Stimulated activated CD4-positive, alpha-beta T cell treated with anti-CD3 and anti-CD28 coated beads, Interleukin-12 subunit alpha, Interleukin-12 subunit beta, amount 100 ng/mL, for 4 hours (primary cell): Measurements from ENCODE around the gene ADAMTS17.

Source experiments
- DNase-seq: peaks from one replicate; pipeline ENCODE4 v3.0.0-alpha.2; 2020

ADAMTS17 gene

DNA sequence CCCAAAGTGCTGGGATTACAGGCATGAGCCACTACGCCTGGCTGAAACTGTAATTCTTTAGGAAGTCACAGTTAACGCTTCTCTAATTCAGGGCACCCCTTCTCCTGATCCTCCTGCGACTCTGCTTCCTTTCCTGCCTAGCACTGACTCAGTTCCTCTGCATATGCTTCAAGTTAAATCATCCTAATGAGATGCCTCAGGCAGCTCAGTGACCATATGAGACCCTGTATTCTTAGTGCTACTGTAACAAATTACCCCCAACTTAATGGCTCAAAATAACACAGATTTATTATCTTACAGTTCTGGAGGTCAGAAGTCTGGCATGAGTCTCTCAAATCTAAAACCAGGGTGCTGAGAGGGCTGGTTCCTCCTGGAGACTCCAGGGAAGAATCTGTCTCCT lies 336.8 kb downstream of the ADAMTS17 start:
- DNase-seq, result no peak

GRCh38 chr15:100002787-100003536 lies 338.8 kb downstream of the ADAMTS17 start:
- DNase-seq, result no peak

- no peak for DNase-seq
Measured at GRCh38 chr15:100002086-100002620, 339.6 kb downstream of the ADAMTS17 start.

- DNase-seq, result no peak
Measured at GRCh38 chr15:100001405-100001804, 340.4 kb downstream of the ADAMTS17 start.

- DNase-seq, result no peak
Measured at GRCh38 chr15:99999282-100000070, 342.3 kb downstream of the ADAMTS17 start.

DNA sequence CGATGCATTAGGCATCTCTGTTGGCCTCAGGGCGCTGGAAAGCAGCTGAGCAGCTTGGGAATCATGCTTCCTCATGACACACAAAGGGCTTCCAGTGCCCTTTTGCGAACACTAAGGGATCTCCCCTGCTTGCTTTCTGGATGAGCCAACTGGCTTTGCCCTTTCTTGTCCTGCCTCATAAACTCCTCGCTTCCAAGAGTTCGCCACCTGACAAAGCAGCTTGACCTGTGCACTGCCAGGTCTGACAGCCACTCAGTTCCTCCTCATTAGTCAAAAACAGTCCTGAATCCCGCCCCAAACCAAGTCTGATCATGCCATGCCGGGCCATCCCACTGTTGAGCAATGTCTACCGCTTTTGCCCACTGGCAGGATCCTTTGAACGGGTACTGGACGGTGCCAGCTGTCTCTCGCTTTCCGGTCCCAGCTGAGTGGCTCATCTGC lies 343.1 kb downstream of the ADAMTS17 start:
- no peak for DNase-seq

- DNase-seq, result no peak
Measured at GRCh38 chr15:99997112-99997651, 344.6 kb downstream of the ADAMTS17 start.

DNA sequence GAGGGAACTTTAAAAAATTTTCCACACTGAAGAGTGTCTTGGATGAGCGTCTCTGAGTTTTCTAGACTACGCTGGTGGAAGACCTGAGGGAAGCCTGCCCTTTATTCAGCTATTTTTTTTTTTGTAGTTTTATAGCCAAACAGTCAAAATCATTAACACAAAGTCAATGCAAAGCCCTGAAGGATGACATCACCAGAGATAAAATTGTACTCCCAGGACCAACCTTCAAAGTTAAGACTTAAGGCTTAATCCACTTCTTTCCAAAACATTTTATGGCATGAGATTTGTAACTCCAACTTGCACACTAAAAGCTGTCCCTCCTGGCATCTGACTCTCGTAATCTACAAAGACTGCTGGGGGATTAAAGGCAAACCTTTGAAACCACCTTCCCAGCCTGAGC lies 345.1 kb downstream of the ADAMTS17 start:
- no peak for DNase-seq

DNA sequence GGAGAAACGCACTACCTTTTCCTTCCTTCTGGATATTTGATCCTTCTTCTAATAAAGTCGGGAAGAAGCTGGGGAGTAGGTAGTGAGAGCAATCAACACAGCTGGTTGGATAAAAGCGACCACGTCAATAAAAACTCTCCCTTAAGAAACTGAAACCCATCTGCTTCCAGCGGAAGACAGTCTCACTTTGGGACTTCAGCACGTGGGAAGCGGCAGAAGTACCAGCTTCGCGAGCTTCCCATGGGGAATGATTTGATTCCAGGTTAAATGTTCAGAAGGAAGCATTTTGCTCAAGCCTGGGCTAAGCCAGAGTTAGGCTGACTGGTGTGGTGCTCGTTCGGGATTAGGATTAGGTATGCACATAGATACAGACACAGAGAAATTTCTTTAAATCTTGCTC lies 346.2 kb downstream of the ADAMTS17 start:
- no peak for DNase-seq

DNA sequence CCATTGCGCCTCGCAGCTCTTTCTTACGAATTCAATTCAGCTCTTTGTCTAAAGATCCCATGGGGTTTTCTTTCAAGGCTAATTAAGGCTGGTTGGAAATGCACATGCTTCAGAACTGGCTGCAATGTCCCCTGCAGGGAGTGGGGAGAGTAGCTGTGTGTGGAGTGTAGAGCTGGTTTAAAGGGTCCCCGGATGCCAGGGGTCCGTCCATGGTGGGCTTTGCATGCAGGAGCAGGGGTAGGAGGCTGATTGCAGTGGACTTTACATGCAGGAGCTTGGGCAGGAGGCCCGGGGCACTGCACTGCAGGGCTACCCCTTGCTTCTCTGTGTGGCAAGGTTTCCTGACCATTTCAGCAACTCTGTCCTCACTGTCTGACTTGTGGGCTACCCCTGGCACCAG lies 346.9 kb downstream of the ADAMTS17 start:
- no peak for DNase-seq

DNA sequence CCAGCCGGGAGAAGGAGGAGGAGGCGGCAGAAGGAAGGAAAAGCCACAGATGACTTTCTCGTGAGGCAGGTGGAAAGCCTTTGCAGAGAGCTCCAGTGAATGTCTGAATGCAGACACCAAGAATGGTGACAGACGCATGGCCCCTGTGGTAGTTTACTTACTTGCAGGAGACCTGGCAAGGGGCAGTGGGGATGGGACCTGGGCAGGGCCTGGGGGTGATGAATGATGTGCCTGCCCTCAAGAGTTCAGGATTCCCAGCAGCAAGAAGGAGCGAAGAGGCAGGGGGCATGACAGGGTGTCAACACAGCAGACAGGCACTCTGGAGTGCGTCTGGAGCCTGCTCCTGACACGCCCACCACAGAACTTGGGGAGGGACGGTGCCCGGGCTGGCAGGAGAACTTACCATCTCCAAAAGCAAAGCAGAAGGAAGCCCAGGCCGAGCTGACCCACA lies 348.1 kb downstream of the ADAMTS17 start:
- DNase-seq, result no peak

GRCh38 chr15:99993262-99993661 lies 348.5 kb downstream of the ADAMTS17 start:
- no peak for DNase-seq

- no peak for DNase-seq
Measured at GRCh38 chr15:99992611-99993231, 349.1 kb downstream of the ADAMTS17 start.

GRCh38 chr15:99989095-99989494 lies 352.7 kb downstream of the ADAMTS17 start:
- no peak for DNase-seq

GRCh38 chr15:99987701-99988100 lies 354.1 kb downstream of the ADAMTS17 start:
- no peak for DNase-seq

- DNase-seq, result no peak
Measured at GRCh38 chr15:99987119-99987506, 354.7 kb downstream of the ADAMTS17 start.

DNA sequence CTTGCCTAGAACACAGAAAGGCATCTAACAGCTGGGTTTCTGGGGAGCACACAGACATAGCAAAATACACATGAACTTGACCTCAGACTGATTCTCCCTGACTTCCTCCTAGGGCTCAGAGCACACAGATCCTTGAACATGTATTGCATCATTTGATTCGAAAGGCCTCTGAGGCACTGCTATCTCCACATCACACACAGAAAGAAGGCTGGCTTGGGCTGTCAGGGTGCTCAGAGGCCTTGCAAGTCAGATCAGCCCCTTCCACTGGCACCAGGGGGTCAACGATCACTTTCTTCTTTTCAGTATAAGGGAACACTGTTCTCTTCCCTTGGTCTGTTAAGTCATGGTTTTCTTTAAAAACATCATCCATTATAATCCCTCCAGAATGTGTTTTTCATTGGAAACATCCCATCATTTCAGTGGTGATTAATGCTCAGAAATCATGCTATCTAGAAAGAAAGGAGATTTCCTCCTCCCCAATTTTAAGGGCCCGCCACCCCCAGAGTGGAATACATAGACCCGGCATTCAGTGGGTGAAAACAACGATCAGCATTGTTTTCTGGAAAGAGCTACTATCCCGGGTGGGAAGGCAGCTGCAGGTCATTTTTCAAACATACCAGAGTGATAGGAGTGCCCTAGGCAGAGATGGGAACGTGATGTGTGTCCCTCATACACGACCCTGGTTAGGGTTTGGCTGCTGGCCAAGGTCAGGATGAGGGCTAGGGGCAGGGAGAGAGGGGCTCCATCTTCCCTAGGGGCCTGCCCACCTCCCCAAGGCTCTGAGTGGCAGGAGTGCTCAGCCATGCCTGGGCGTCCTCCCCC lies 355.3 kb downstream of the ADAMTS17 start:
- DNase-seq, result no peak

DNA sequence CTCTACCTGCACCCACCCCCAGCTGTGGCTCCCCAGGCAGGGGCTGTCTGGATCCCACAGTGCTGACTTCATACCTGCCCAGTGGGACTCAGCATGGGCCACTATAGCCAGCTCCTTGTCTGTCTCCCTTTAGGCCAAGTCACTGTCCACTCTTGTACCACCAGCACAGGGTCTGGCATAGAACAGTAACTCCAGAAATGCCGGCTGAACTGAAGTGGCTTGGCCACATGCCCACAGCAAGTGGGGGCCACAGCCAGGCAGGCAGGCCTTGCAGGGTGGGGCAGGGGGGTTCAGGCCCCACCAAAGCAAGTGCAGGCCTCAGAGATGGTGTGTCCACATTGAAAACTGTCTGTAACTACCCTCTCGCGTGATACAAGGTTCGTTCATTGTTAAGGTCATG lies 355.9 kb downstream of the ADAMTS17 start:
- no peak for DNase-seq

- no peak for DNase-seq
Measured at GRCh38 chr15:99984491-99985243, 357.1 kb downstream of the ADAMTS17 start.

- no peak for DNase-seq
Measured at GRCh38 chr15:99983886-99984286, 357.9 kb downstream of the ADAMTS17 start.

DNA sequence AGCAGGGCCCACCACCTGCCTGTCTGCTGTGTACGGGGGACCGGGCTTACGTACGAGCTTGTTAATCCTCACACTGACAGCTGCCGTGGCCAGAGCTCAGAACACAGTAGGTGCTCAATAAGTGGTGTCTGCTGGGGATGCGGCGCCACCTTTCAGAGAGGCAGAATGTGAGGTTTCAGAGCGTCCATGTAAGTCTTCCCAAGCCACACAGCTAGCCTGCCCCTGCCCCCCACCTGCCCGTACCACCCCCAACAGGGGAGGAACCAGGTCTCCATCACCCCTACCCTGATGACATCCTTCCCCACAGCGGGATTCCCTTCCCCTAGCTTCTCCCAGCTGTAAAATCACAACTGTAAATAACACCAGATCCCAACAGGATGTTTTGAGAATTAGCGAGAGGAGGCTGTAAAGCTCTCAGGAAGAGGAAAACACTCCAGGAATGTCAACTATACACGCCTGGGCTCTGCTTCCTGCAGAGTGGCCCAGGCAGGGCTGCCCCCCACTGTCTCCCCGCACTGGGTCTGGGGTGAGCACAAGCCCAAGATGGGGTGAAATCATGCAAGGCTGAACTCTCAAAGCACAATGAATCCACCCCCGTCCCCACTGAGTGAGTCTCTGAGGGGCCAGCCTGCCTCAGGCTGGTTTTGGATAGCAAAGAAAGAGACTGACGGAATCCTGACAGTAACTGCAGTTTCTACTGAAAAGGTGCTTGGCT lies 358.4 kb downstream of the ADAMTS17 start:
- DNase-seq, result no peak
